MM.1S (cell line): ENCODE data around the gene CNKSR3.

ENCODE experiments used
- DNase-seq: peaks from one replicate; pipeline ENCODE4 v3.0.0-alpha.2; 2015
- H2AFZ ChIP-seq: fragments of 300-600 bp; sonication (generic); 2 replicates; pipeline ENCODE4 v1.6.0; 2016; ENCODE audit warnings: antibody characterized with exemption, low read length
- H3F3A ChIP-seq: fragments of 300-600 bp; sonication (generic); 2 replicates; pipeline ENCODE4 v1.6.1; 2016; ENCODE audit warnings: mild to moderate bottlenecking, antibody characterized with exemption, low read length, moderate library complexity, mixed read lengths; ENCODE audit not compliant: insufficient read depth
- H3K27ac ChIP-seq: fragments of 300-600 bp; sonication (generic); 2 replicates; pipeline ENCODE4 v1.5.1; 2016; ENCODE audit warnings: mild to moderate bottlenecking, low read length
- H3K27me3 ChIP-seq: fragments of 300-600 bp; sonication (generic); replicated peaks from 2 replicates; pipeline ENCODE4 v1.6.0; 2016; ENCODE audit warnings: low read length; ENCODE audit not compliant: insufficient read depth
- H3K36me3 ChIP-seq: fragments of 300-600 bp; sonication (generic); replicated peaks from 2 replicates; pipeline ENCODE4 v1.6.1; 2016; ENCODE audit warnings: mild to moderate bottlenecking, low read length, mixed read lengths; ENCODE audit not compliant: insufficient read depth
- H3K4me1 ChIP-seq: fragments of 300-600 bp; sonication (generic); 2 replicates; pipeline ENCODE4 v1.6.1; 2016; ENCODE audit warnings: low read length, mixed read lengths
- H3K4me2 ChIP-seq: fragments of 300-600 bp; sonication (generic); 2 replicates; pipeline ENCODE4 v1.6.0; 2016; ENCODE audit warnings: low read depth, low read length
- H3K4me3 ChIP-seq: fragments of 300-600 bp; sonication (generic); 2 replicates; pipeline ENCODE4 v1.5.1; 2016; ENCODE audit warnings: low read length, mixed read lengths
- H3K79me2 ChIP-seq: fragments of 300-600 bp; sonication (generic); 2 replicates; pipeline ENCODE4 v1.6.1; 2016; ENCODE audit warnings: mixed run types, low read length, mixed read lengths
- H3K9ac ChIP-seq: fragments of 300-600 bp; sonication (generic); 2 replicates; pipeline ENCODE4 v1.6.1; 2016; ENCODE audit warnings: low read length, mixed read lengths
- H3K9me2 ChIP-seq: fragments of 300-600 bp; sonication (generic); replicated peaks from 2 replicates; pipeline ENCODE4 v1.6.1; 2016; ENCODE audit warnings: mild to moderate bottlenecking, low read length, mixed read lengths; ENCODE audit not compliant: insufficient read depth
- H3K9me3 ChIP-seq: fragments of 300-600 bp; sonication (generic); replicated peaks from 2 replicates; pipeline ENCODE4 v1.6.1; 2016; ENCODE audit warnings: mild to moderate bottlenecking, low read length, mixed read lengths; ENCODE audit not compliant: insufficient read depth
- H4K20me1 ChIP-seq: fragments of 300-600 bp; sonication (generic); 2 replicates; pipeline ENCODE4 v1.6.1; 2016; ENCODE audit warnings: mild to moderate bottlenecking, low read length, moderate library complexity, mixed read lengths; ENCODE audit not compliant: insufficient read depth
- CTCF ChIP-seq: fragments of 300-600 bp; sonication (generic); IDR thresholded peaks from 2 replicates; pipeline ENCODE4 v1.5.1; 2016; ENCODE audit warnings: antibody characterized with exemption, low read length, mixed read lengths
- EZH2 ChIP-seq: fragments of 300-600 bp; sonication (generic); optimal IDR thresholded peaks from 2 replicates; pipeline ENCODE3; 2017; ENCODE audit warnings: low read depth, mild to moderate bottlenecking, antibody characterized with exemption, low read length, mixed read lengths
- EZH2phosphoT487 ChIP-seq: fragments of 300-600 bp; sonication (generic); IDR thresholded peaks from 2 replicates; pipeline ENCODE4 v1.6.1; 2018; ENCODE audit warnings: antibody characterized with exemption, low read length

The CNKSR3 gene

DNA sequence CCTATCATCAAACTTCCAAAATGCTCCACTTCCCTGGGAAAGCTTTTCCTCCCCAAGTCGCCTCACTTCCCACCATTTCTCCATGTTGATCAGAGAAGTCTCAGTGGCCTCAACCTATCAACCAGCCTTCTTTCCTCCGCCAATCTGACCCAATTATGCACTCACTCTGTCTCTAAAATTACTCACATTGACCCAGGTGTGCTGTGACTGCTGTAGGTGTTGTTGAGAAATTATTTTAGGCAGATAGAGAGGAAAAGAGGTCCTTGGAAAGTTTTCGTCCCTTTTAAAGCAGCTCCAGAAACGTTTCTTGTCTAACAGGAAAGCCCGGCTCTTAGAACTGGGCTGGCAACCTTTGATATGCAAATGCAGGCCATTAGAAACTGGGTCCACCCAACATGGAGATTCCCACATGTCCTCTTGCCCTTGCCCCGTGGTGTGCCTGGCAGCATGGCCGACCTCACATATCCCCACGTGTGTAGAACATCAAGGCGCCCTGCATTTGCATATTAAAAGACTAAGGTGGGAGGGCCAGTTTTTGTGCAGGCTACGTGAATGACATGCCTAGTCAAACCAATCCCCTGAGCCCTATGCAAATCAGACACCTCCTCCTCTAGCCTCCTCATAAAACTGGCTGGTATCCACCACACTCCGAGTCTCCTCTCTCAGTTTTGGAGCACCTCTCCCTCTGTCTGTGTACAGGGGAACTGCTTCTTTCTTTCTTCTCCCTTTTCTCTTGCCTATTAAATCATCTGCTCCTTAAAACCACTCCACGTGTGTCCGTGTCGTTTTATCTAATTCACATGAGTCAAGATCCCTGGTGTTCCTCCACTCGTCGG lies 166.8 kb downstream of the CNKSR3 start:
- no peak overlapping the region for H2AFZ ChIP-seq
- no peaks in the 10 kb centered on the region for H3F3A ChIP-seq
- H3K27ac ChIP-seq, result no peak overlapping the region
- no peaks in the 10 kb centered on the region for H3K27me3 ChIP-seq
- no peak for TF ChIP-seq EZH2phosphoT487
- no peak for TF ChIP-seq EZH2
- TF ChIP-seq CTCF, result no peak
- DNase-seq, result no peak
- no peaks in the 10 kb centered on the region for H3K4me1 ChIP-seq
- no peaks in the 10 kb centered on the region for H3K36me3 ChIP-seq
- no peaks in the 10 kb centered on the region for H3K79me2 ChIP-seq
- H4K20me1 ChIP-seq, result no peaks in the 10 kb centered on the region
- no peak overlapping the region for H3K4me2 ChIP-seq
- no peak overlapping the region for H3K9ac ChIP-seq
- H3K4me3 ChIP-seq, result no peak overlapping the region
- no peaks in the 10 kb centered on the region for H3K9me2 ChIP-seq
- no peaks in the 10 kb centered on the region for H3K9me3 ChIP-seq

DNA sequence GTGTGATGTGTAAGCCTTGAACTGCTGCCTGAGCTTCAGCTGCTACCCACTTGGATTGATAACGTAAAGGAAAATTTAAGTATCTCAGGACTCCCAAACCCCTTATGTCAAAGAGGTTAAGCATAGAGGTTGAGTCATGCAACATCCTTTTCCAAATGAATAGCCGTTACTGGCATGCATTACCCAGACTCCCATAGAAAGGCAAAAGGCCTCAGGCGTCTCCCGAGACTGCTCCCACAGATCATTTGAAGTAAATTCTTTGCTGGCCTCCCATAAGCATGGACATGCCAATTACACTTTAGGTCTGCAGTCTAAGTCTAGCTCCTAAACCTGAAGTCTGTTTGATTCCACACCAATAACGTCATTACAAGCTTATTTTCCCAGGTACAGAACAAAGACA lies 168.6 kb downstream of the CNKSR3 start:
- Histone ChIP-seq H3K36me3 (no peaks in the 10 kb centered on the region), H3K4me1 (no peaks in the 10 kb centered on the region), H3K9me2 (no peaks in the 10 kb centered on the region), H3K9ac (no peak overlapping the region), H3K27ac (no peak overlapping the region), H3K9me3 (no peaks in the 10 kb centered on the region), H3K79me2 (no peaks in the 10 kb centered on the region), H2AFZ (no peak overlapping the region), H3K4me2 (no peak overlapping the region), H3K27me3 (no peaks in the 10 kb centered on the region), H3F3A (no peaks in the 10 kb centered on the region), H3K4me3 (no peak overlapping the region), H4K20me1 (no peaks in the 10 kb centered on the region)
- no peak for DNase-seq
- TF ChIP-seq EZH2phosphoT487 (no peak), CTCF (no peak), EZH2 (no peak)

- Histone ChIP-seq H3K9me3 (no peaks in the 10 kb centered on the region), H3K27ac (no peak overlapping the region), H3K4me1 (no peaks in the 10 kb centered on the region), H3K79me2 (no peaks in the 10 kb centered on the region), H3K9me2 (no peaks in the 10 kb centered on the region), H3K27me3 (no peaks in the 10 kb centered on the region), H3F3A (no peaks in the 10 kb centered on the region), H3K9ac (no peak overlapping the region), H2AFZ (no peak overlapping the region), H3K36me3 (no peaks in the 10 kb centered on the region), H3K4me2 (no peak overlapping the region), H4K20me1 (no peaks in the 10 kb centered on the region), H3K4me3 (no peak overlapping the region)
- DNase-seq, result no peak
- TF ChIP-seq EZH2phosphoT487 (no peak), EZH2 (no peak), CTCF (no peak)
These were observed 169.1 kb downstream of the CNKSR3 start for GRCh38 chr6:154341336-154341735.
